GM12872 (cell line): Measurements from ENCODE around the gene PRRX2.

Experiments used
- TF ChIP-seq, protein P1 (sequence below): IDR thresholded peaks from 3 replicates; pipeline ENCODE4 v1.5.1; 2011; ENCODE audit warnings: low read depth, mild to moderate bottlenecking, low read length, moderate library complexity; ENCODE audit not compliant: insufficient read depth

PRRX2 gene

DNA sequence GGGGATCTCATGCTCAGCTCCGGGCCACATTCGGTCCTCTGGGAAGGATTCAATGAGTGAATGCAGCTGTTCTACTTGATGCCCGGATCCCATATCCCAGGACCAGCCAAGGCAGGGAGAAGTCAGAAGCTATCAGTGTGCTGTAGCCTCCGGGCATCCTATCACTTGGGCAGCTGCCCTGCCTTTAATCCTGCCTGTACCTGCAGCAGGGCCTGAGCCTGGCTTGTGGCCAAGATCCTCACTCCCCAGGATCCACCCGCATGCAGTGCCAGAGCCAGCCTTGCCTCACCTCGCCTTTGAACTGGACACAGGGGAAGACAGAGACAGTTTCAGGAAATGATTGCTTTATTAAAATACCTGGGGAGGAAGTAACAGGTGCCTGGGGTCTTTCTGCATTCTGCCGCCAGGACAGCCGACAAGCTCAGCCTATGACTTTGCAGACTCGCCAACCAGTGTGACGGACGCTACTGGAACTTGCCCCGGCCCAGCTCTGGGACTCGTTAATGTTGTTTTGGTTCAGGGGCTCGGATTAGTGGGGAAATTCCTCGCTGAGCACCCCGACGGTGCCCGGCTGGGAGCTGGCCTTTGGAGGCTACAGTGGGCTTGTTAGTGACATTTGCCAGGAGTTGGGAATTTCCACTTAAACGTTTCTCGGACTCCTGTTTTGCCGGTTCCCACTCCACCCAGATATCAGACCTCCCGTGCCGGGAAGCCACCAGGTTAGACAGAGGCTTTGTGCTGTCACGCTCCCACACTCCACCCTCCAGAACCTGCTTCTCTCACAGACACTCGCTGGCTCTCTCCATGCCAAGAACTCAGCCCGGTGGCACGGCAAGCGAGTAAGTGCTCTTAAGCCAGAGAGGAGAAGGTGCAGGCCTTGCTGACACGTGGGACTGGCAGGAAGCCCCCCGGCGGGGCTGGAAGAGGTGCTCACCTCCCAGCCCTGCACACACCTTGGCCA lies 86.7 kb downstream of the PRRX2 start:
- TF ChIP-seq, protein P1, sequence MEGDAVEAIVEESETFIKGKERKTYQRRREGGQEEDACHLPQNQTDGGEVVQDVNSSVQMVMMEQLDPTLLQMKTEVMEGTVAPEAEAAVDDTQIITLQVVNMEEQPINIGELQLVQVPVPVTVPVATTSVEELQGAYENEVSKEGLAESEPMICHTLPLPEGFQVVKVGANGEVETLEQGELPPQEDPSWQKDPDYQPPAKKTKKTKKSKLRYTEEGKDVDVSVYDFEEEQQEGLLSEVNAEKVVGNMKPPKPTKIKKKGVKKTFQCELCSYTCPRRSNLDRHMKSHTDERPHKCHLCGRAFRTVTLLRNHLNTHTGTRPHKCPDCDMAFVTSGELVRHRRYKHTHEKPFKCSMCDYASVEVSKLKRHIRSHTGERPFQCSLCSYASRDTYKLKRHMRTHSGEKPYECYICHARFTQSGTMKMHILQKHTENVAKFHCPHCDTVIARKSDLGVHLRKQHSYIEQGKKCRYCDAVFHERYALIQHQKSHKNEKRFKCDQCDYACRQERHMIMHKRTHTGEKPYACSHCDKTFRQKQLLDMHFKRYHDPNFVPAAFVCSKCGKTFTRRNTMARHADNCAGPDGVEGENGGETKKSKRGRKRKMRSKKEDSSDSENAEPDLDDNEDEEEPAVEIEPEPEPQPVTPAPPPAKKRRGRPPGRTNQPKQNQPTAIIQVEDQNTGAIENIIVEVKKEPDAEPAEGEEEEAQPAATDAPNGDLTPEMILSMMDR: no peak

DNA sequence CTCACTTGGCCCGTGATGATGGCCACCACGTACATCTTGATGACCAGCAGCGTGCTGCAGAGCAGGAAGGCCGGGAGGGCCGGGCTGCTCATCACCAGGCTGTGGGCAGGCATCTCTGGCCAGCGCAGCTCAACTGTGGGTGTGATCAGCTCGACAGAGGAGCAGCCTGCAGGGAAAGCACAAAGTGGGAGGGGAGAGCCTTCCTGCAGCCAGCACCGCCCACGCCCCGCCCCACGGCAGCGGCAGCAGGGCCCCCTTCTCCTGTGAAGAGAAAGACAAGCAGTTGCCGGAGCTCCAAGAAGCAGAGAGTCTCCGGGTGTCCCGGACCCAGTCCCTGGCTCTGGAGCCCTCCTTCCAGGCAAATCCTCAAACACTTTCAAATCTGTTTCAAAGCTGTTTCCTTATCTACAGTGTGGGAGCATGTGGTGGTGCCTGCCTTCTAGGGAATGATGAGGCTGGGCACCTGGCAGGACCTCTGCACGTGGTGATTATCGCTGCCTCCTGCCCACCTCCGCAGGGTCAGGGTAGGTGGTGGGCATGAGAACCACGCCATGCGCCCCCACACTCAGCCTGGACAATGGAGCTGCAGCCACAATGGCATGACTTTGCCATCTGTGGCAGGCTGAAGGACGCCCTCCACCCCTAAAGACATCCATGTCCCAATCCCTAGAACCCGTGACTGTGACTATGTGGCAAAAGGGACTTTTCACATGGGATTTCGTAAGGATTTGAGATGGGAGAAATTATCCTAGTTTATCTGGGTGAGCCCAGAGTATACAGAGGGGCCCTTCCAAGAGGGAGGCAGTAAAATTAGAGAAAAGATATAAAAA lies 87.7 kb downstream of the PRRX2 start, which contains the start of gene PTGES:
PTGES (minus strand) TSS at position 143 of the 830 bp plus-strand sequence; CDS start at position 113, 30 bp downstream.
- TF ChIP-seq, protein P1: no peak

DNA sequence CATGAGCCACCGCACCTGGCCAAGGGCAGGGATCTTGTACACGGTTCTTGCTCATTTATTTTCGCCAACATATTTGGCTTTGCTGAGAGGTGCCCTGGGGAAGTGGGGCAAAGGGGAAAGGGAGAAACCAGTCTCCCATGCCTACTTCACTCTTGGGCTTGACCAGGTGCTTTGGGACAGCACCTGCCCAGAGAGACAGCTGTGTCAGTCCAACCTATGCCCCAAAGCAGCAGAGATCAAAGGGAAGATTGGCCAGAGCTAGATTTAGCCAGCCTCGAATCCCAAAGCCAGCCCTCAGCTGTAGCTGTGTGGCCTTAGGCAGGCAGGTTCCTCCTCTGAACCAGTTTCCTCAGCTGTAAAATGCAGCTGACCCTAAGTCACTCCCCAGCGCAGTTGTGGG lies 89.7 kb downstream of the PRRX2 start:
- TF ChIP-seq, protein P1: no peak

DNA sequence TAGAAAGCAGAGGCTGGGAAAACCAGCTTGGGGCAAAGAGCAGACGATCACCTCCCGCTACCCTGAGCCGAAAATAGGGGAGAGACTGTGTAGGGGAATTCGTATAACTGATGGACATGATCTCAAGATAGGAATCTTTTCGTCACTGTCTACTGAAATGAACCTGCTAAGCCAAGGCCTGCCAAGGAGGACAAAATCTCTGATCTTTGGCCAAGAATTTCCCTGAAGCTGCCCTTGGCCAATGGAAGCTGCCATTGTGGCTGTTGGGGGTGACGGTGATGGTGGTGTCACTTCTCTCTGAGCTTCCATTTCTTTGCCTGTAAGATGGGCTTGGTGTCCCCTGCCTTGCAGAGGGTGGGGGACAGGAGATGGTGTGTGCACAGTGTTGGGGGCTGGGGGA lies 90.7 kb downstream of the PRRX2 start:
- TF ChIP-seq, protein P1: no peak

DNA sequence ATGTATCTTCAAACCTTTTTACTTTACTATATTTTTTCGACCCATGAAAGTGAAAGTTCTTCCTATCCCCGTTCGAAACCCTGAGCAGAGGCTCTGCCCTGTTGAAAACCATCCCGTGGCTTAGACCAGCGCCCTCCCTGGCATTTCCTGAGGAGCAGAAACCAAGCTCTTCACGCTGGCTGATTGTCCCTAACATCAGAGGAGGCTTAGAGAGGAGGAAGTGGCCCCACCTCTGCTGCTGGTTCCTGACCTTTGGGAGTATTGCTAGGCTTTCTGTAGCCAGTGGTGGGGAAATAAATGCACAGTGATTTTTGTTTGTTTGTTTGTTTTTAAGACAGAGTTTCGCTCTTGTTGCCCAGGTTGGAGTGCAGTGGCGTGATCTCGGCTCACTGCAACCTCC lies 91.6 kb downstream of the PRRX2 start:
- TF ChIP-seq, protein P1: no peak

DNA sequence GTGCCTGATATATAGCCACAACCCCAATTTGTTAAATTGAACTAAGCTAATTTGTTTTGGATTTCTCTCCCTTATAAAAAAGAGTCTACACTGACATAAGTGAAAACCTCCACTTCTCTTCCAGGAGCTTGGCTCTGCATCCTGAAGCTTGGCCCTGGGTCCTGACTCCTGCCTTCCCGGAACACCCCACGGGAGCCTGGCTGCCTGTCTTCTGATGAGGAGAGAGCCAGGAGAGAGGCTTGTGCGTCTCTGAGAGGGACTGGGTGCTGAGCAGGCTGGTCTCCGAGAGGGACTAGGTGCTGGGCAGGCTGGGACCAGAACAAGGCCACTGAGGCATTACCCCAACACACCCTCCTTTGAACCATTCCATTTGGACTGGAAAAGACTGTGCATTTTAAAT lies 93.9 kb downstream of the PRRX2 start:
- TF ChIP-seq, protein P1: no peak
